Neural progenitor cell (in vitro differentiated cells): ENCODE measurements around the gene VAT1. TPM values are rescaled to one million over a fixed set of nuclear protein-coding genes. Genes with fewer than 3 reads are reported as not detected.

Experiments used
- DNase-seq: peaks from one replicate; pipeline ENCODE4 v3.0.0-alpha.2; 2016; ENCODE audit warnings: low spot score
- H2AFZ ChIP-seq: fragments of 200-600 bp; sonication (generic); replicated peaks from 2 replicates; pipeline ENCODE4 v1.6.1; 2016; ENCODE audit warnings: antibody characterized with exemption
- H3F3A ChIP-seq: fragments of 200-600 bp; sonication (generic); 2 replicates; pipeline ENCODE4 v1.6.1; 2016; ENCODE audit warnings: antibody characterized with exemption, low read depth
- H3K27ac ChIP-seq: fragments of 200-600 bp; sonication (generic); 2 replicates; pipeline ENCODE4 v1.5.1; 2016; ENCODE audit warnings: mild to moderate bottlenecking
- H3K27me3 ChIP-seq: fragments of 200-600 bp; sonication (generic); 2 replicates; pipeline ENCODE4 v1.6.1; 2016; ENCODE audit warnings: mild to moderate bottlenecking, moderate library complexity
- H3K36me3 ChIP-seq: fragments of 200-600 bp; sonication (generic); 2 replicates; pipeline ENCODE4 v1.5.1; 2016
- H3K4me1 ChIP-seq: fragments of 200-600 bp; sonication (generic); 2 replicates; pipeline ENCODE4 v1.6.1; 2016; ENCODE audit warnings: mixed run types
- H3K4me2 ChIP-seq: fragments of 200-600 bp; sonication (generic); 2 replicates; pipeline ENCODE4 v1.6.1; 2016
- H3K4me3 ChIP-seq: fragments of 200-600 bp; sonication (generic); 2 replicates; pipeline ENCODE4 v1.5.1; 2016
- H3K79me2 ChIP-seq: fragments of 200-600 bp; sonication (generic); 2 replicates; pipeline ENCODE4 v1.6.1; 2016; ENCODE audit warnings: low read depth
- H3K9ac ChIP-seq: fragments of 200-600 bp; sonication (generic); 2 replicates; pipeline ENCODE4 v1.6.1; 2016
- H3K9me3 ChIP-seq: fragments of 200-600 bp; sonication (generic); 2 replicates; pipeline ENCODE4 v1.5.1; 2016; ENCODE audit warnings: low read depth
- H4K20me1 ChIP-seq: fragments of 200-600 bp; sonication (generic); 2 replicates; pipeline ENCODE4 v1.6.1; 2016; ENCODE audit warnings: low read depth
- H3K27ac Mint-ChIP-seq: 3 replicates; pipeline ENCODE4 v1.8.0; 2021; ENCODE audit warnings: mixed read lengths
- H3K27me3 Mint-ChIP-seq: 2 replicates; pipeline ENCODE4 v1.8.0; 2022; ENCODE audit warnings: low read depth, mild to moderate bottlenecking, inconsistent platforms, moderate library complexity, mixed read lengths; ENCODE audit not compliant: insufficient read depth
- H3K36me3 Mint-ChIP-seq: 3 replicates; pipeline ENCODE4 v1.8.0; 2021; ENCODE audit warnings: mixed read lengths
- H3K4me1 Mint-ChIP-seq: 3 replicates; pipeline ENCODE4 v1.8.0; 2021; ENCODE audit warnings: mixed read lengths
- H3K4me3 Mint-ChIP-seq: 3 replicates; pipeline ENCODE4 v1.8.0; 2021; ENCODE audit warnings: mild to moderate bottlenecking, moderate library complexity, mixed read lengths
- H3K9me3 Mint-ChIP-seq: 3 replicates; pipeline ENCODE4 v1.8.0; 2020; ENCODE audit warnings: mixed read lengths
- EZH2 ChIP-seq: fragments of 200-600 bp; sonication (generic); IDR thresholded peaks from 2 replicates; pipeline ENCODE4 v1.6.1; 2017; ENCODE audit warnings: antibody characterized with exemption, mild to moderate bottlenecking, moderate library complexity
- EZH2phosphoT487 ChIP-seq: fragments of 200-600 bp; sonication (generic); IDR thresholded peaks from 2 replicates; pipeline ENCODE4 v1.6.1; 2017; ENCODE audit warnings: antibody characterized with exemption
- total RNA-seq: library from RNA; depleted of rRNA; stranded (reverse); fragments of >200 nt; gene quantifications from 2 replicates; pipeline ENCODE4 v1.2.3, GENCODE V29; 2015; ENCODE audit warnings: low replicate concordance
- TF ChIP-seq, protein P1 (sequence below): fragments of 200-600 bp; sonication (generic); IDR thresholded peaks from 2 replicates; pipeline ENCODE4 v1.5.1; 2017; ENCODE audit warnings: antibody characterized with exemption, mild to moderate bottlenecking

The VAT1 gene
- total RNA-seq, 1 donor from 2014 or later, result 94.7 TPM

DNA sequence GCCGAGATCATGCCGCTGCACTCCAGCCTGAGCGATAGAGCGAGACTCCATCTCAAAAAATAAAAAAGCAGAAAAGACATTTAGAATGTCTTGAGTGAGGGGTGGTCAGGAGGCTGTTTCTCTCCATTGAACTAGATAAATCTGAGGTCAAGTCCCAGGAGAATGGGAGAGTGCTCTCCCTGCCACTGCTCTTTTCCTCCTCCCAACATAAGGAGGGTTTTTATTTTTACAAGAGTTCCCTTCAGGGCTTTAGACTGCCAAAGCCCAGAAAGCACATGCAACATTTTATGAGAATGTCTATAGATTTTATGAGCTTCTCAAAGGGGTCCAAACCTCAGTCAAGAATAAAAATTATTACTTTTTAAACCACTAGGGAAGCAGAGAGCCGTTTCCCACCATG is 4.4 kb upstream of the VAT1 start:
- Mint-ChIP-seq H3K9me3 (peaks cover 2% of the 10 kb centered on the region), H3K27ac (no peak overlapping the region), H3K27me3 (peaks cover 14% of the 10 kb centered on the region), H3K4me1 (peaks cover 29% of the 10 kb centered on the region), H3K36me3 (peaks cover 15% of the 10 kb centered on the region), H3K4me3 (peak overlapping the region; percentile 77)
- peak overlapping the region; percentile 90 for H3K4me2 ChIP-seq
- H3K79me2 ChIP-seq, result peaks cover 18% of the 10 kb centered on the region
- no peak overlapping the region for H3K9ac ChIP-seq
- no peak overlapping the region for H2AFZ ChIP-seq
- H3K4me1 ChIP-seq, result peaks cover 23% of the 10 kb centered on the region
- peaks cover 38% of the 10 kb centered on the region for H3F3A ChIP-seq
- no peaks in the 10 kb centered on the region for H3K27me3 ChIP-seq
- DNase-seq, result no peak
- no peak overlapping the region for H3K4me3 ChIP-seq
- H3K36me3 ChIP-seq, result no peaks in the 10 kb centered on the region
- no peaks in the 10 kb centered on the region for H4K20me1 ChIP-seq
- TF ChIP-seq, protein P1, sequence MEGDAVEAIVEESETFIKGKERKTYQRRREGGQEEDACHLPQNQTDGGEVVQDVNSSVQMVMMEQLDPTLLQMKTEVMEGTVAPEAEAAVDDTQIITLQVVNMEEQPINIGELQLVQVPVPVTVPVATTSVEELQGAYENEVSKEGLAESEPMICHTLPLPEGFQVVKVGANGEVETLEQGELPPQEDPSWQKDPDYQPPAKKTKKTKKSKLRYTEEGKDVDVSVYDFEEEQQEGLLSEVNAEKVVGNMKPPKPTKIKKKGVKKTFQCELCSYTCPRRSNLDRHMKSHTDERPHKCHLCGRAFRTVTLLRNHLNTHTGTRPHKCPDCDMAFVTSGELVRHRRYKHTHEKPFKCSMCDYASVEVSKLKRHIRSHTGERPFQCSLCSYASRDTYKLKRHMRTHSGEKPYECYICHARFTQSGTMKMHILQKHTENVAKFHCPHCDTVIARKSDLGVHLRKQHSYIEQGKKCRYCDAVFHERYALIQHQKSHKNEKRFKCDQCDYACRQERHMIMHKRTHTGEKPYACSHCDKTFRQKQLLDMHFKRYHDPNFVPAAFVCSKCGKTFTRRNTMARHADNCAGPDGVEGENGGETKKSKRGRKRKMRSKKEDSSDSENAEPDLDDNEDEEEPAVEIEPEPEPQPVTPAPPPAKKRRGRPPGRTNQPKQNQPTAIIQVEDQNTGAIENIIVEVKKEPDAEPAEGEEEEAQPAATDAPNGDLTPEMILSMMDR, result no peak
- TF ChIP-seq EZH2phosphoT487 (no peak), EZH2 (no peak)
- H3K9me3 ChIP-seq, result no peaks in the 10 kb centered on the region
- H3K27ac ChIP-seq, result no peak overlapping the region

DNA sequence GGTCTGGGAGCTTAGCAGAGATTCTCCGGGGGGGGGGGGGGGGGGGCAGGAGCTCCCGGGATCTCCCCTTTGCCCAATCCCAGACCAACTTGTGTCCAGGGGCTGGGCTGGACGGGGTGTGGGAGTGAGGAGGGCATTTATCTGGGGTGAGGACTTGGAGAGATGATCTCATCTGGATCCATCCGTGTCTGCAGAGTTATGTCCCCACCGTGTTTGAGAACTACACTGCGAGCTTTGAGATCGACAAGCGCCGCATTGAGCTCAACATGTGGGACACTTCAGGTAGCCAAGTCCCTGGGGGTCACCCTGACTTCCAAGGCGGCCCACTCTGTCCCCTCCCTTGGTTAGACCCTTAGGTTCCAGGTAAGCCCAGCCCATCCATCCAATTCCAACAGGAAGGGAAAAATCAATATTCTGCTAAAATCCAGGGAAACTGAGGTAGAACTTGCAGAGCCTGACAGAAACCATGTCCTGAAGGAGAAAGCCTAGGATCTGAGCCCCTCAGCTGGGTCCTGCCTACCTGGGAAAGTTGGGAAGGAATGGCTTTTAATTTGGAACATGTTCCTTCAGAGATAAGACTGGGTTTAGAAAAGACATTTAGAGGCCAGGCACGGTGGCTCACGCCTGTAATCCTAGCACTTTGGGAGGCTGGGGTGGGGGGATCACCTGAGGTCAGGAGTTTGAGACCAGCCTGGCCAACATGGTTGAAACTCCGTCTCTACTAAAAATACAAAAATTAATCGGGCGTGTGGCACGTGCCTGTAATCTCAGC is 3.8 kb upstream of the VAT1 start:
- peaks cover 19% of the 10 kb centered on the region for H3K4me1 ChIP-seq
- TF ChIP-seq EZH2phosphoT487, result no peak
- TF ChIP-seq, protein P1, result no peak
- TF ChIP-seq EZH2, result no peak
- peaks cover 24% of the 10 kb centered on the region for H3K79me2 ChIP-seq
- H2AFZ ChIP-seq, result no peak overlapping the region
- peak overlapping the region; percentile 55 for H3K9ac ChIP-seq
- H3K27ac ChIP-seq, result no peak overlapping the region
- peaks cover 30% of the 10 kb centered on the region for H3K4me1 Mint-ChIP-seq
- H3K27ac Mint-ChIP-seq, result no peak overlapping the region
- H3K36me3 ChIP-seq, result no peaks in the 10 kb centered on the region
- no peaks in the 10 kb centered on the region for H3K9me3 ChIP-seq
- peaks cover 2% of the 10 kb centered on the region for H3K9me3 Mint-ChIP-seq
- H3K4me3 Mint-ChIP-seq, result peak overlapping the region; percentile 95
- peaks cover 38% of the 10 kb centered on the region for H3F3A ChIP-seq
- no peaks in the 10 kb centered on the region for H4K20me1 ChIP-seq
- H3K4me3 ChIP-seq, result peak overlapping the region; percentile 93
- peaks cover 13% of the 10 kb centered on the region for H3K27me3 Mint-ChIP-seq
- DNase-seq, result no peak
- H3K4me2 ChIP-seq, result peak overlapping the region; percentile 90
- H3K27me3 ChIP-seq, result no peaks in the 10 kb centered on the region
- peaks cover 15% of the 10 kb centered on the region for H3K36me3 Mint-ChIP-seq

DNA sequence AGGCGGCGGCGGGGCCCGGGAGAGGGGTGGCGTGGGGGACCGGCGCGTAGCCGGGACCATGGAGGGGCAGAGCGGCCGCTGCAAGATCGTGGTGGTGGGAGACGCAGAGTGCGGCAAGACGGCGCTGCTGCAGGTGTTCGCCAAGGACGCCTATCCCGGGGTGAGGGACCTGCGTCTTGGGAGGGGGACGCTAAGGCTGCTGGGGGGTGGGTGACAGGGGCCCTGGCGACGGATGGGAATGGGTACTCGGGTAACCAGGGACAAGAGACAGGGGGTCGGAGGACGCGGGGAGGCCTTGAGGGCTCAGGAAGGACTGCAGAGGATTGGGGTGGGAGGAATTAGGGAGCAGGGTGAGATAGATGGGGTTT is 3.1 kb upstream of the VAT1 start:
- H3K27me3 ChIP-seq, result no peaks in the 10 kb centered on the region

More for the DNA sequence above, 3.1 kb upstream of the VAT1 start:
- H3K36me3 ChIP-seq, result no peaks in the 10 kb centered on the region
- Mint-ChIP-seq H3K27me3 (peaks cover 10% of the 10 kb centered on the region), H3K4me3 (peak overlapping the region; percentile 95), H3K9me3 (peaks cover 2% of the 10 kb centered on the region), H3K4me1 (peaks cover 31% of the 10 kb centered on the region), H3K36me3 (peaks cover 15% of the 10 kb centered on the region), H3K27ac (peak overlapping the region; percentile 72)
- TF ChIP-seq EZH2, result no peak
- TF ChIP-seq, protein P1, result no peak
- no peak for TF ChIP-seq EZH2phosphoT487
- H3K79me2 ChIP-seq, result peaks cover 30% of the 10 kb centered on the region
- H4K20me1 ChIP-seq, result peaks cover under 1% of the 10 kb centered on the region
- H3K27ac ChIP-seq, result no peak overlapping the region
- H3K9ac ChIP-seq, result peak overlapping the region; percentile 55
- peaks cover 19% of the 10 kb centered on the region for H3K4me1 ChIP-seq
- H3K4me3 ChIP-seq, result peak overlapping the region; percentile 93
- H3F3A ChIP-seq, result peaks cover 40% of the 10 kb centered on the region
- peak overlapping the region; percentile 66 for H2AFZ ChIP-seq
- no peaks in the 10 kb centered on the region for H3K9me3 ChIP-seq
- peak overlapping the region; percentile 90 for H3K4me2 ChIP-seq
- DNase-seq, result no peak
